ENCODE results near the gene PRKCSH.

GRCh38 chr19:11495481-11495880, 60.0 kb downstream of the PRKCSH start:
- TF ChIP-seq EZH2 (IDR thresholded peaks at IDR 0.05; ENCODE audit: insufficient read depth, low read length) (no peak), CTCF (IDR thresholded peaks at IDR 0.05; ENCODE audit: insufficient read depth, low read depth, low read length) (no peak)

Measured in astrocyte (in vitro differentiated cells and primary cell).